Glutamatergic neuron (in vitro differentiated cells): Measurements from ENCODE around the gene MPHOSPH9. TPM values are rescaled to one million over a fixed set of nuclear protein-coding genes. Genes with fewer than 3 reads are reported as not detected.

Experiments used
- DNase-seq: peaks from one replicate; pipeline ENCODE4 v3.0.0; 2022
- H3K27ac Mint-ChIP-seq: one replicate; pipeline ENCODE4 v1.8.0; 2020; ENCODE audit warnings: mild to moderate bottlenecking, mixed read lengths, inconsistent platforms; ENCODE audit not compliant: unreplicated experiment
- H3K27me3 Mint-ChIP-seq: one replicate; pipeline ENCODE4 v1.8.0; 2020; ENCODE audit warnings: mild to moderate bottlenecking, moderate library complexity, mixed read lengths, inconsistent platforms; ENCODE audit not compliant: unreplicated experiment
- H3K36me3 Mint-ChIP-seq: one replicate; pipeline ENCODE4 v1.8.0; 2020; ENCODE audit warnings: mild to moderate bottlenecking, mixed read lengths, inconsistent platforms; ENCODE audit not compliant: unreplicated experiment
- H3K4me1 Mint-ChIP-seq: one replicate; pipeline ENCODE4 v1.8.0; 2020; ENCODE audit warnings: mild to moderate bottlenecking, low read depth, mixed read lengths, inconsistent platforms; ENCODE audit not compliant: unreplicated experiment
- H3K4me3 Mint-ChIP-seq: one replicate; pipeline ENCODE4 v1.8.0; 2020; ENCODE audit warnings: mild to moderate bottlenecking, mixed read lengths, inconsistent platforms; ENCODE audit not compliant: unreplicated experiment
- H3K9me3 Mint-ChIP-seq: one replicate; pipeline ENCODE4 v1.8.0; 2020; ENCODE audit warnings: mild to moderate bottlenecking, moderate library complexity, mixed read lengths, inconsistent platforms; ENCODE audit not compliant: unreplicated experiment
- total RNA-seq: library from RNA; stranded (reverse); fragmentation: NEBNext Ultra II Directional; extraction: Animal tissue kit (Norgen Biotek cat#: 25700); gene quantifications from one replicate; pipeline ENCODE4 v1.2.1, GENCODE V29; 2021; ENCODE audit not compliant: unreplicated experiment
- TF ChIP-seq, protein P1 (sequence below): fragments of 200-600 bp; sonication (generic); IDR thresholded peaks from one replicate; pipeline ENCODE4 v1.5.0; 2021; ENCODE audit not compliant: partially characterized antibody, unreplicated experiment

The MPHOSPH9 gene
- total RNA-seq, 1 donor from 2014 or later = 38.4 TPM

DNA sequence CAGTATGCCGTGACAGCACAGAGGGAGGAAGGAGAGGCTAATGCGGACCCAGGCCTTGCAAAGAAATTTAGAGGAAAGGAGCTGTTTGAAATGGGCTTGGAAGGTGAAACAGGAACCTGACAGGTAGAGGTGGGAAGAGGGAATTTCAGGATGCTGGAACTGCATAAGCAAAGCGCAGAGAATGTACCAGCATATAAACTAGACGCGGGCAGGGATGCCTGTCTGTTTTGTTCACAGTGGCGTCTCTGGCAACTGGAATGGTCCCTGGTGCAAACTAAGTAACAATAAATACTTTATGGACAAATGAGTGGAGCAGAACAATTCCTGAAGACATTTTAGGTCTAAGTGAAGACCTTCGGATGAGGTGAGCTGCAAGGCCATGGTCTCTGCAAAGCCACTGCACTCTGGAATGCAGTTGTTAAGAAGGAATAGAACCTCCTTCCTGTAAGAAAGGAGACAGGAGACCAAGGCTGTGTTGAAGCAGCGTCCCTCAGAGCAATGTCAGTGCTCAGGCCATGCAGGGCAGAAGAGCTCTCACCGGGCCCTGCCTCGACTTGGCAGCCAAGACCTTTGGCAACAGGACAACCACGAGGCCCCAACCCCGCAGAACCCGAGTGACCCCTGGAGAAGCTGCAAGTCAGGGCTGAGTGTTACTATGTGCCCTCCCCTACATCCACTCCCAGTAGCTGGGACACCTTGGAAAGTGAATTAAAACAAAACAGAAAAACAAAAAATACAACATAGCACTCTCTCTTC, 124.8 kb downstream of the MPHOSPH9 start:
- peaks cover 3% of the 10 kb centered on the region for H3K9me3 Mint-ChIP-seq

DNA sequence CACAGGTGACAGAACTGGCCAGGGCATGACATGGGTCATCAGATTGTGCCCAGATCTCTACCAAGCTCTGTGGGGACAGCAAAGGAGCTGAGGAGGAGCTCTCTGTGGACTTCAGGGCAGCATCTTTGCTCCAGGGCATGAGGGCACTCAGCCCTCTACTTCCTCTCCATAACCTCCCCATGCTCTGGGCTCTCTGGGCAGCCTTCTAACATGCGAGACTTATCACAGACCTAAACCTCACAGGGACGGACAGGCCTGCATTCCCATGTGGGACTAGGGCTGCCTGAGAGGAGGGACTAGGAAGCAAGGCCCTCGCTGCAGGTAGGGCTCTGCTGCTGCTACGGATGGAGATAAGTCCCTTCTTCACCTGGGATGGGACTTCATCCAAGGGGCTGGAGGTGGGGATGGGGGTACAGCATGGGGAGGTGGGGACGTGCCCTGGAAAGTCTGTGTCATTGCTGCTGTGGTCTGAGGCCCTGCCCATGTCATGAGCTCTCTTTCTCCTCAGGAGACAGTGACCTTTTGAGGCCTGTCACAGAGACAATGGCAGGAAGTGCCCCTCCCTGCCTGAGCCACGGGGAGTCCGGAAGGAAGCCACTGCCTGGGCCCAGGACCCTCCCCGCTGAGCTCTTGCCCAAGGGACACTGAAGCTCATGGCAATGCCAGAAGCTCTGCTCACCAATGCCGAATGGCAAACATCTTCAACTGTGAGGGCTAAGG, 126.1 kb downstream of the MPHOSPH9 start:
- H3K9me3 Mint-ChIP-seq = peaks cover 3% of the 10 kb centered on the region
- no peaks in the 10 kb centered on the region for H3K36me3 Mint-ChIP-seq
- H3K27ac Mint-ChIP-seq = no peak overlapping the region
- H3K27me3 Mint-ChIP-seq = peaks cover 4% of the 10 kb centered on the region
- TF ChIP-seq, protein P1, sequence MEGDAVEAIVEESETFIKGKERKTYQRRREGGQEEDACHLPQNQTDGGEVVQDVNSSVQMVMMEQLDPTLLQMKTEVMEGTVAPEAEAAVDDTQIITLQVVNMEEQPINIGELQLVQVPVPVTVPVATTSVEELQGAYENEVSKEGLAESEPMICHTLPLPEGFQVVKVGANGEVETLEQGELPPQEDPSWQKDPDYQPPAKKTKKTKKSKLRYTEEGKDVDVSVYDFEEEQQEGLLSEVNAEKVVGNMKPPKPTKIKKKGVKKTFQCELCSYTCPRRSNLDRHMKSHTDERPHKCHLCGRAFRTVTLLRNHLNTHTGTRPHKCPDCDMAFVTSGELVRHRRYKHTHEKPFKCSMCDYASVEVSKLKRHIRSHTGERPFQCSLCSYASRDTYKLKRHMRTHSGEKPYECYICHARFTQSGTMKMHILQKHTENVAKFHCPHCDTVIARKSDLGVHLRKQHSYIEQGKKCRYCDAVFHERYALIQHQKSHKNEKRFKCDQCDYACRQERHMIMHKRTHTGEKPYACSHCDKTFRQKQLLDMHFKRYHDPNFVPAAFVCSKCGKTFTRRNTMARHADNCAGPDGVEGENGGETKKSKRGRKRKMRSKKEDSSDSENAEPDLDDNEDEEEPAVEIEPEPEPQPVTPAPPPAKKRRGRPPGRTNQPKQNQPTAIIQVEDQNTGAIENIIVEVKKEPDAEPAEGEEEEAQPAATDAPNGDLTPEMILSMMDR = no peak
- H3K4me3 Mint-ChIP-seq = no peak overlapping the region
- no peak for DNase-seq
- H3K4me1 Mint-ChIP-seq = peaks cover 22% of the 10 kb centered on the region

More for the DNA sequence above, 124.8 kb downstream of the MPHOSPH9 start:
- Mint-ChIP-seq H3K36me3 (no peaks in the 10 kb centered on the region), H3K4me3 (no peak overlapping the region), H3K27me3 (peaks cover 3% of the 10 kb centered on the region), H3K4me1 (peaks cover 15% of the 10 kb centered on the region), H3K27ac (no peak overlapping the region)
- DNase-seq = no peak
- TF ChIP-seq, protein P1 = no peak

DNA sequence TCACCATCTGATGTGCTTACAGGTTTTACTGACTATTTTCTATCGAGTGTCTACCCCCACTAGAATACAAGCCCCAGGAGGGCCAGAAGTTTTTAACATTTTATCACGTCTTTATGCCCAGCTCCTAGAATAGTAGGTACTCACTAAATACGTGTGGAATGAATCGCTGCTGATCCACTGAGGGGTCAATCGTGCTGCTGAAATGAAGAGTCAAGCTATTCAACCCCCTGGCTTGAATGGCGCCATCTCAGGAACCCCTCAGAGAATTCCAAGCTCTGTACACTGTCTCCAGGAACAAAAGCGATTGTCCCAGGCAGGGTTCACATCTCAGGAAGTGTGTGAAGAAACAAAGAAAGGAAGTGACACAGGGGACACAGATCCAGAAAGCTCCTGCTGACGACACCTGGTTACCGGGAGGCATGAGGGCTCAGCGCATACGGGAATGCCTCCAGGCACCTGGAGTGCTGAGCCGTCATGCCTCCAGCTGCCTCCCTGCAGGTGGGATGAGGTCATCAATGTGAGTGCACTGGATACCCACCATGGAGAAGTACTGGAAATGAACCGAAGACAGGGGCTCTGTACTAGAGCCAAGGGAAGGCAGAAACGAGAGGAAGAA, 127.6 kb downstream of the MPHOSPH9 start:
- TF ChIP-seq, protein P1 = no peak
- H3K4me1 Mint-ChIP-seq = peaks cover 34% of the 10 kb centered on the region
- peaks cover 4% of the 10 kb centered on the region for H3K27me3 Mint-ChIP-seq
- DNase-seq = no peak
- H3K4me3 Mint-ChIP-seq = no peak overlapping the region
- no peak overlapping the region for H3K27ac Mint-ChIP-seq
- no peaks in the 10 kb centered on the region for H3K36me3 Mint-ChIP-seq
- peaks cover 3% of the 10 kb centered on the region for H3K9me3 Mint-ChIP-seq

DNA sequence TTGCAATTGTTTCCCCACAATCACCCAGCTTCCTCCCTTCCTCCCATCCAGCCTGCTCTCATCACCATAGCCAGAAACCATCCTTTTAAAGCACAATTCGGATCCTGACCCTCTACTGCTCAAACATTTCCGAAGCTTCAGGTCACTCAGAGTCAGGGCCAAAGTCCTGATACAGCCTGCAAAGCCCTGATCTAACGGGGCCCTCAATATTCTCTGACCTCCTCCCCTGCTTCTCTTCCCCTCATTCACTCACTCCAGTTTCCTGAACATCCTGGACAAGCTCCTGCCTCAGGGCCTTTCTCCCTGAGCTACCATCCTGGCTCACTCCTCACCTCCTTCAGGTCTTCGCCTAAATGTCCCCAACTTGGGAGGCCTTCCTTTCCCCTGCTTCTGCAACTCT, 128.1 kb downstream of the MPHOSPH9 start:
- H3K4me3 Mint-ChIP-seq = no peak overlapping the region
- peaks cover 4% of the 10 kb centered on the region for H3K27me3 Mint-ChIP-seq
- H3K27ac Mint-ChIP-seq = no peak overlapping the region
- peaks cover 38% of the 10 kb centered on the region for H3K4me1 Mint-ChIP-seq
- TF ChIP-seq, protein P1 = no peak
- no peak for DNase-seq
- no peaks in the 10 kb centered on the region for H3K36me3 Mint-ChIP-seq
- H3K9me3 Mint-ChIP-seq = peaks cover 3% of the 10 kb centered on the region

Other genes starting within 250 kb of the MPHOSPH9 start
- gene PITPNM2, start 82.1 kb downstream of the MPHOSPH9 start, total RNA-seq = 19.6 TPM
- gene MTRFR, start 295 bp upstream of the MPHOSPH9 start, total RNA-seq = 11.1 TPM
- gene CDK2AP1, start 38.7 kb upstream of the MPHOSPH9 start, total RNA-seq = 135 TPM
- gene SBNO1, start 131.7 kb upstream of the MPHOSPH9 start, total RNA-seq = 50.9 TPM
- 53.6 TPM for gene KMT5A, start 151.0 kb upstream of the MPHOSPH9 start, total RNA-seq
- gene RILPL2, start 203.5 kb upstream of the MPHOSPH9 start, total RNA-seq = 0.10 TPM
- gene SNRNP35, start 225.0 kb upstream of the MPHOSPH9 start, total RNA-seq = 33.1 TPM